Activated naive CD4-positive, alpha-beta T cell treated with anti-CD3 and anti-CD28 coated beads, Interleukin-2, amount 50 U/mL, for 16 hours (primary cell): Measurements from ENCODE around the gene TNFAIP6.
"Not testable (repeated sequence)": the region's sequence is repeated elsewhere in the genome, so short reads cannot be mapped to it uniquely, and the experiment has no call there.

Experiments
- DNase-seq: peaks from one replicate; pipeline ENCODE4 v3.0.0-alpha.2; 2020

The TNFAIP6 gene

GRCh38 chr2:151357359-151357758, at the start of gene TNFAIP6:
TSS of gene TNFAIP6 (plus strand) at chr2:151357592. CDS start at chr2:151357667, 75 bp downstream.
- no peak for DNase-seq

DNA sequence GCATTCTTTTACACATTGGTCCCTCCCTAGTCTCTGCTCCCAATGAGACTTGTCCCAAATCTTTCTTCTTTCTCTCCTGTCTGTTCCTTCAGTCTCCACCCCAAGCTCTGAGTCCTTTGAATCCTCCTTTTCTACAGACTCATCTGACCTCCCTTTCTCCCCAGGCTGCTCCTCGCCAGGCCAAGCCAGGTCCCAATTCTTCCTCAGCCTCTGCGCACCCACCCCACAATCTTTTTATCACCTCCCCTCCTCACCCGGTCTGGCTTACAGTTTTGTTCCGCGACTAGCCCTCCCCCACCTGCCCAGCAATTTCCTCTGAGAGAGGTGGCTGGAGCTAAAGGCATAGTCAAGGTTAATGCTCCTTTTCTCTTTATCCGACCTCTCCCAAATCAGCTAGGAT, 47.1 kb upstream of the TNFAIP6 start:
- DNase-seq, result not testable (repeated sequence)

DNA sequence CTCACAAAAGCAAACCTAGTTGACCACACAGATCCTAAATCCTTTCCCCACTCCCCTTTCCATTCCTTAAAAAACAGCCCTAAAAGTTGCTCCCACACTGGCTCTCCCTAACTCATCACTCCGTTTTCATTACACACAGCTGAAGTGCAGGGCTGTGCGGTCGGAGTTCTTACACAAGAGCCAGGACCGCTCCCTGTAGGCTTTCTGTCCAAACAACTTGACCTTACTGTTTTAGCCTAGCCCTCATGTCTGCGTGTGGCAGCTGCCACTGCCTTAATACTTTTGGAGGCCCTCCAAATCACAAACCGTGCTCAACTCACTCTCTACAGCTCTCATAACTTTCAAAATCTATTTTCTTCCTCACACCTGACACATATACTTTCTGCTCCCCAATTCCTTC, 45.0 kb upstream of the TNFAIP6 start:
- not testable (repeated sequence) for DNase-seq

DNA sequence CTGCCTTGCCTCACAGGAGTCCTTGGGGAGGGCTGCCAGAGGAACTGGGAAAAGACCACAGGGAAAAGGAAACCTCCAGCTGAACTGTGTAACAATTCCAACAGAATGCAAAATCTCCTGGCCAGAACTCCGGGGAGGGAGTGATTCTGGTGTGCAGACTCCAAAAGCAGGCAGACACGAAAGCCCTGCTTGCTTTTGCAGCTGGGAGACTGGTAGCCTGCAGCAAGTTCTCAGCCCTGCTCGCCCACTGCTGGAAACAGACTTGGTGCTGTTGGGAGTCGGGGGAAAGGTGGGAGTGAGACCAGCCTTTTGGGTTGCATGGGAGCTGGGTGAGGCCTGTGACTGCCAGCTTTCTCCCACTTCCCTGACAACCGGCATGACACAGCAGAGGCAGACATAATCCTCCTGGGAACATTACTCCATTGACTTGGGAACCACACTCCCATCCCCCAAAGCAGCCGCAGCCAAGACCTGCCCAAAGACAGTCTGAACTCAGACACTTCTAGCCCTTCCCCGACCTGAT, 42.0 kb upstream of the TNFAIP6 start:
- no peak for DNase-seq

DNA sequence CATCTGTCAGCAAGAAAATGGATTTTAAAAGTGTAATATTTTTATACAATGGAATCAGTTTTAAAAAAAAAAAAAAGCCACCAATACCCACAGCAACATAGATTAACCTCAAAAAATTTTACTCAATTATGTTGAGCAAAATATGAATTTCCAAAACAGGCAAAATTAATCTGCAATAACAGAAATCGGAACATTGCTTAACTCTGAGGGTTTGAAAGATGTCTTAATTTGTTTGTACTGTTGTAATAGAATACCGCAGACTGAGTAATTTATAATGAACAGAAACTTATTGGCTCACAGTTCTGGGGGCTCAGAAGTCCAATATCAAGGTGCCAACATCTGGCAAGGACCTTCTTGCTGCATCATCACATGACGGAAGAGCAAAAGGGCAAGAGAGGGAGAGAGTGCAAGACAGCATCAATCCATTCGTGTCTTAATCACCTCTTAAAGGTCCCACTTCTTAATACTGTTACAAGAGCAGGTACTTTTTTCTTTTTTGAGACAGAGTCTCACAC, 31.8 kb upstream of the TNFAIP6 start:
- no peak for DNase-seq

DNA sequence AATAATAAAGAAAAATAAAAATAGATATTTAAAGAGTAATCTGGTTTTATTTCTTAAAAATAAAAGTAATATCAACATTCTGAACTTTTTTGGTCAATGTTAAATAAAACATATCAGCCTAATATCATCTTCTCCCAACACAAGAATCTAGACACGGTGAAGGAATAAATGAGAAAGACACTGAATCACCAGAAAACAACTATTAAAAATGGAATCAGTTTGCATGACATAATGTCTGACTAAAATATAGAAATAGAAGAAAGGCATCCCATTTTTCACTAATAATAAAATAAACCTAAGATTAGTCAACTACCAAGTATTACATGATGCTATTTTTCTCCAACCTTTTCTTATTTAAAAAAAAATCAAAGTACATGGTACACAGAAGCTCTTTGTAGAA, 30.8 kb upstream of the TNFAIP6 start:
- DNase-seq, result no peak

GRCh38 chr2:151329998-151330397, 27.4 kb upstream of the TNFAIP6 start:
- no peak for DNase-seq

DNA sequence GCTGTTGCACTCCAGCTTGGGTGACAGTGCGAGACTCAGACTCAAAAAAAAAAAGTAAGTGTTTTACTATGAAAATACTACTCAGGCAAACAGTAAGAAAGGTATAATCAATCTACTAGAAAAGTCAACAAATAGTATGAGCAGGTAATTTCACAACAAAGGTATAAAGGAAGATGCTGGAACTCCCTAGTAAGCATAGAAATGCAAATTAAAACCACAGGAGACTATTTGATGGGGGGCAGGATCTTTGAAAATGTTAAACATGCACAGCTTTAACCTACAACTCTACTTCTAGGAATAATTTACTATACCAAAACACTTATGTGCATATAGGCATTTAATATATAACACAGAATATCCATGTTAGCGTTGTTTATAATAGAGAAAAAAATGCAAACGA, 24.3 kb upstream of the TNFAIP6 start:
- DNase-seq, result no peak

DNA sequence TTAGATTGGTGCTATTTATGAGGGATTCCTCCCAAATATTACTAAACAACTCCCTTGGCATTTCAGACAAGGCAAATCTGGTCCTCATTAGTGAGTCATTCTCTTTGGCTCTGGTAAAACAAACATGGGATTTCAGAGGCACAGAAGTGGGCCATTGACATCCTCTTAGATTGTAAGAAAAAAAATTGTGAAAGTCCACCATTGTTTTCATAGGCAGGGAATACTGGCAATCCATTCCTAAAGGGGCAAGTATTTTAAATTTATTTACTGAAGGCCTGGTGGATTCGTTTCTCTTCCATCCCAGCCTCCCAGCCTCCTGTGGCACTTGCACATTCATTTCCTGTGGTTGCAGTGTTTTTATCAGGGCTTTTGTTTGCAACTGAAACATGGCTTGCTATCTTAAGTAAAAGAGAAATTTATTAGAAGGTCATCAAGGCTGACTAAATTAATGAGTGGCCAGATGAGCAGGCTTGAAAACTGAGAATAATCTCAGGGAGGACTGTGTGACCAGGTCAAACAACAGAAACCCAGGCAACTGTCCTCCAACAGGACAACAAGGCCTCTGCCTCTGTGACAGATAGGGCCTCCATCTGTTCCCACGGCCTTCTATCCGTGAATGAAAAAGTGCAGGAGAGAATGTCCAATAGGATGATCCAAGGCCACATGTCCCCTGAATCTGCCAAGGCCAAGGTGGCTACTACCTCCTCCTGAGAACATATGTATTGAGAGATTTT, 23.1 kb upstream of the TNFAIP6 start:
- DNase-seq, result no peak

DNA sequence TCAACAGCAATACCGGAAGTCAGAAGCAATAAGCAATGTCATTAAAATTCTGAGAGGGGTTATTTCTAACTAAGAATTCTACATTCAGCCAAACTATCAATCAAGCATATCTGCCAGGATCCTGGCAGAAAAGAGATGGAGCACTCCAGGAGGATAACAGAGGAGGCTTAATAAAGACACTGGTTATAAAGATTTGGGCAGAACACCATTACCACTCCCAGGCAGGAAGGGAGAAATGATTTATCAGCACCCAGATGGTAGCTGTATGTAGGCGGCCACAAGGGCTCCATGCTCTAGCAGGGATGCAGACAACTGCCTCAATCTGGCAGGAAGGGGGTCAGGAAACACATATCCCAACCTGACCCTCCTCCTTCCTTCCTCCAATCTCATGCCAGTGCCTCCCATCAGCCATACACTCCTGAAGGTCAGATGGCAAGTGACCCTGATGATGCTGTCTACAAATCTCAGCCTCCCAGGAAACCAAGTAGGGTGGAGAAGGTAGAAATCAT, 20.5 kb upstream of the TNFAIP6 start:
- no peak for DNase-seq

GRCh38 chr2:151337643-151338042, 19.7 kb upstream of the TNFAIP6 start:
- DNase-seq, result no peak

GRCh38 chr2:151338115-151338514, 19.3 kb upstream of the TNFAIP6 start:
- DNase-seq, result no peak

DNA sequence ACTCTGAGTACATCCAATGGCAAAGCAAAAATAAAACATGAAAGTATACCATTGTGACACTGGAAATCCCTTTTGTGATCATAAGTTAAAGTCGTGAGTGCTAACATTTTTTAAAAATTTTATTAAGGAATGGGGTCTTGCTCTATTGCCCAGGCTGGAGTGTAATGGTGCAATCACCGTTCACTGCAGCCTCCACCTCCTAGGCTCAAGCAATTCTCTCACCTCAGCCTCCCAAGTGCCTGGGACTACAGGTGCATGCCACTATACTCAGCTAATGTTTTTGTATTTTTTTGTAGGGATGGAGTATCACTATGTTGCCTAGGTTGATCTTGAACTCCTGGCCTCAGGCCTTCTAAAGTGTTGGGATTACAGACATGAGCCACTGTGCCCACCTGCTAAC, 14.3 kb upstream of the TNFAIP6 start:
- DNase-seq, result no peak

DNA sequence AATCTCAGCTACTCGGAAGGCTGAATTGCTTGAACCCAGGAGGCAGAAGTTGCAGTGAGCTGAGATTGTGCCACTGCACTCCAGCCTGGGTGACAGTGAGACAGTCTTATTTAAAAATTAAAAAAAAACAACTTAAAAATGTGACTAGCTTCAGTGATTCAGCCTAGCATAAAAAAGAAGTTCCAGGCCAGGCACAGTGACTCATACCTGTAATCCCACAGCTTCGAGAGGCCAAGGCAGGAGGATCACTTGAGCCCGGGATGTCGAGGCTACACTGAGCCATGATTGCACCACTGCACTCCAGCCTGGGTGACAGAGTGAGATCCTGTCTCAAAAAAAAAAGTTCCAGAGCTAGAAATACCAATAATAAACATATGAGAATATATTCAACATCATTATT, 13.2 kb upstream of the TNFAIP6 start:
- DNase-seq, result not testable (repeated sequence)

DNA sequence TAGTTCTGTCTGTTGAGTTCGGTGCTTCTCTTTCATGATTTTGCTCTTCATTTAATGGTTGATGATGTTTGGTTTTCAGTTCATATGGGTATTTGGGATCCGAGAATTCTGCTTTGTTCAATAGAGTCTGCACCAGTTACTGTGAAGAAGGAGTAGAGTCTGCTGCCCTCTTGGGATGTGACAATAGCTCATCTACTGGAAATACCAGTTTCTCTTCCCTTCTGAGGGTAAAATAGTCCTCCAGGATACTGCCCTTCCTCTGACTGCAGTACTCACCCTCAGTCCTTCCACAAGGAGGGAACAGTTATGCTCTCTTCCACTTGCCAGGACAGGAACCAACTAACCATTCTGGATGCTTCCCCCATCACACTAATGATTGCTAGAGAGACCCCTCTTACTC, 12.5 kb upstream of the TNFAIP6 start:
- DNase-seq, result no peak

- DNase-seq, result no peak
These were observed 10.1 kb upstream of the TNFAIP6 start for GRCh38 chr2:151347294-151347693.

GRCh38 chr2:151347906-151348305, 9.5 kb upstream of the TNFAIP6 start:
- no peak for DNase-seq

DNA sequence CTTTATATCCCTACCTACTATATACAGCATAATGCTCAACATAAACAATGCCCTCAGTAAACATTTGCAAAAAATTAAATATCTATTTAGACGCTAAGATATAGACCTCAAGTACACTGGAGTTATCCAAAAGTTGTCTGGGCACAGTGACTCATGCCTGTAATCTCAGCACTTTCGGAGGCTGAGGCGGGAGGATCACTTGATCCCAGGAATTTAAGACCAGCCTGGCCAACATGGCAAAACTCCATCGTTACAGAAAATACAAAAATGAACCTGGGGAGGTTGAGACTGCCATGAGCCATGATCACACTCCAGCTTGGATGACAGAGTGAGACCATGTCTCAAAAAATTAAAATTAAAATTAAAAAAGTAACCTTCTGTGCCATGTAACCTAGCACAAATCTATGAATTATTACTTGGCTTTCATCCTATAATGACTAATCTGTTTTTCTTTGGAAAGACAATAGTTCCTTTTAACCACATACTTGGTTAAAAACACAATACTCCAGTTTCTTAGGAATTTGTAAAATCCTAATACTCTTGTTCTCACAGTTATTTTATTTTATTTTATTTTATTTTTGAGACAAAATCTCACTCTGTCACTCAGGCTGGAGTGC, 6.7 kb upstream of the TNFAIP6 start:
- DNase-seq, result no peak

GRCh38 chr2:151353995-151354394, 3.4 kb upstream of the TNFAIP6 start:
- DNase-seq, result no peak

GRCh38 chr2:151354807-151355206, 2.6 kb upstream of the TNFAIP6 start:
- DNase-seq, result no peak

GRCh38 chr2:151358166-151358970, 976 bp downstream of the TNFAIP6 start:
- no peak for DNase-seq

GRCh38 chr2:151359768-151360461, 2.5 kb downstream of the TNFAIP6 start:
- no peak for DNase-seq
